ENCODE data around the gene DPP6.

DPP6 gene

GRCh38 chr7:154412105-154412504 lies 359.9 kb downstream of the DPP6 start:
- DNase-seq (ENCODE audit: low spot score) = no peak

- DNase-seq (ENCODE audit: low spot score) = no peak
These were observed 363.7 kb downstream of the DPP6 start for GRCh38 chr7:154415709-154416399.

- DNase-seq (ENCODE audit: low spot score) = no peak
These were observed 364.5 kb downstream of the DPP6 start for GRCh38 chr7:154416714-154417113.

GRCh38 chr7:154419344-154419743 lies 367.1 kb downstream of the DPP6 start:
- no peak for DNase-seq (ENCODE audit: low spot score)

- DNase-seq (ENCODE audit: low spot score) = no peak
These were observed 371.0 kb downstream of the DPP6 start for GRCh38 chr7:154423231-154423630.

GRCh38 chr7:154424350-154424749 lies 372.2 kb downstream of the DPP6 start:
- no peak for DNase-seq (ENCODE audit: low spot score)

- no peak for DNase-seq (ENCODE audit: low spot score)
These were observed 373.1 kb downstream of the DPP6 start for GRCh38 chr7:154425271-154425670.

- DNase-seq (ENCODE audit: low spot score) = no peak
These were observed 374.6 kb downstream of the DPP6 start for GRCh38 chr7:154426778-154427177.

GRCh38 chr7:154427533-154427932 lies 375.3 kb downstream of the DPP6 start:
- no peak for DNase-seq (ENCODE audit: low spot score)

- no peak for DNase-seq (ENCODE audit: low spot score)
These were observed 377.6 kb downstream of the DPP6 start for GRCh38 chr7:154429666-154430404.

- DNase-seq (ENCODE audit: low spot score) = no peak
These were observed 378.4 kb downstream of the DPP6 start for GRCh38 chr7:154430640-154431039.

- DNase-seq (ENCODE audit: low spot score) = peak; percentile 10
These were observed 378.8 kb downstream of the DPP6 start for GRCh38 chr7:154431045-154431444.

- DNase-seq (ENCODE audit: low spot score) = no peak
These were observed 381.7 kb downstream of the DPP6 start for GRCh38 chr7:154433632-154434598.

GRCh38 chr7:154436560-154436959 lies 384.4 kb downstream of the DPP6 start:
- DNase-seq (ENCODE audit: low spot score) = no peak

- no peak for DNase-seq (ENCODE audit: low spot score)
These were observed 385.0 kb downstream of the DPP6 start for GRCh38 chr7:154437234-154437633.

GRCh38 chr7:154438571-154439367 lies 386.6 kb downstream of the DPP6 start:
- no peak for DNase-seq (ENCODE audit: low spot score)

GRCh38 chr7:154440058-154440457 lies 387.9 kb downstream of the DPP6 start:
- no peak for DNase-seq (ENCODE audit: low spot score)

- DNase-seq (ENCODE audit: low spot score) = no peak
These were observed 388.5 kb downstream of the DPP6 start for GRCh38 chr7:154440651-154441050.

- no peak for DNase-seq (ENCODE audit: low spot score)
These were observed 389.6 kb downstream of the DPP6 start for GRCh38 chr7:154441811-154442210.

GRCh38 chr7:154442939-154443338 lies 390.7 kb downstream of the DPP6 start:
- no peak for DNase-seq (ENCODE audit: low spot score)

- DNase-seq (ENCODE audit: low spot score) = no peak
These were observed 398.3 kb downstream of the DPP6 start for GRCh38 chr7:154450451-154450850.
